HG03460 (cell line): ENCODE data around the gene DLGAP1.

Experiments
- ATAC-seq: cut with Tn5 transposase; IDR thresholded peaks from one replicate; pipeline ENCODE4 v1.9.1; 2021; ENCODE audit not compliant: unreplicated experiment

The DLGAP1 gene

DNA sequence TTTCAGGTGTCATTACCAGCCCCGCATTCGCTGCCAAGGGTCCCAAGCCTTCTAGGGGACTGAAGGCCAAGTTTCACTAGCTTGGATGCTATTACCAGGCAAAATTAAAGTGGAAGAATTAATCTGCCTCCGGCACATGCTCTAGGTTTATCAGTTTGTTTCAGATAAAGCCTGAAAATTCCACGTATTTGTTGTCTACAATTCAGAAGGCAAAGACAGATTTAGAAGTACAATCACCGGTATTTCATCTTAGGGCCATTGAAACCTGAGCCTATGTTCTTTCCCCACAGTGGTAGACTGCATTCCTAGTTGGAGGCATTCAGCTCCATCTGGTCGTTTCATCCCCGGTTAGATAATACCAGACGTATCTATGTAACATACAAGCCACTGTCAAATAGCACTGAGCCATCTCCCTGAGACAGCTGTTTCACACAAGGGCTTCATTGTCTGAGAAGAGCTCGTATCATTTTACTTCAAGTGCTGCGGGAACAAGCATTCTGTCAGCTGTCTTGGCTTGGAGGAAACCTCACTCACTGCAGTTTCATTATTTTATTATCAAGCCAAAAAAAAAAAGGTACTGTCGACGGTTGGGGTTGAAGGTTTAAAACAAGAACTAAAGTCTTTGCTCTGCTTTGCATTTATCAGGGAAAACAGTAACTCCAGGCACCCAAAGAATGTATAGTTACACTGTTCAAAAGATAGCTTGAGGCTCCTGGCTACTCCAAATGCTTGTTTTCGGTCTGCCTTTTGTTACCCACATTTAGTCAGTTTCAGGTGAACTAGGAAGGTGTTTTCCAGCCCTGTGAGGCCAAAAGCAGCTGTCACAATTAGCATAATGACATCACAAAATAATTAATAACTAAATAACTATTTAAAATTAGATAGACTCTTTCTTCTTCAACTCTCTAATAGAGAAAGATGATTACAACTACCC lies 928.4 kb downstream of the DLGAP1 start:
- ATAC-seq, result peak; percentile 60

DNA sequence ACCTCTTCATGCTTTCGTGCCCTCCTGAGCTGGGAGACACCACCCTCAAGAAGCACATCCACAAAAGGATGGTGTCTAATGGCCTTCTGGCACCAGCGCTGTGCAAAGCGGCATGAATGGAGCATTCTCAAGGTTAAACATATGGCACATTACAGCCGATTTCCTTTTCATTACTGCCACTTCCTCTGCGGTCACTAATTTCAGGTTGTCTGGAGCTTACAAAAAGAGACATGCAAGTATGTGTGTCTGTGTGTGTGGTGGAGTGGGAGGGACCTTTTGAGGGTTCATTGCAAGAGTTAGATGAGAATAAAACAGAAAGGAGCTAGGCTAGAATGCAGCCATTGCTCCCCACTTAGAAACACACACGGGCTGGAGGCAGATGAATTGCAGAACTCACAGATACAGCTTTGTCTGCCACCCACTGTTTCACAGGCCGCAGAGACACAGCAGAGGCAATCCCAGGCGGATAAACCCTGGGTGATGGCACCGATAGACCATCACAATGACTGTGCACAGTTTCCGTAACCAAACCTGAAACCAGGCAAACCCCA lies 929.2 kb downstream of the DLGAP1 start:
- ATAC-seq, result peak; percentile 75

DNA sequence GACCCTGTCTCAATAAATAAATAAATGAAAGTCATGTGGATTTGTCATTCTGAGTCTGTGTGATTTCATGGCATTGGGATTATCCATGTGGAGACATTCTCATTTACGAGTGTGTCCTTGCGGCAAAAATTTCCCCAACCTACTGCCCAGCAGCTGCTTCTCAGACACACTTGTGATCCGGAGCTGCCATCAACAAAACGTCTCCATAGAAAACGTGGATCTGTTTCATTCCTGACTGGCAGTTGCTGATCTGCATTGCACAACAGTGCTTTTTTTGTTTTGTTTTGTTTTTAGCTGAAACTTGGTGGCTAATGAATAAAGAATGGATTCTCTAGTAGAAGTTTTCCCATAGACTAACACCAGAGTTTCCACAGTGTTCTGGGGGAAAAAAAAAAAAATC lies 930.4 kb downstream of the DLGAP1 start:
- ATAC-seq, result no peak

DNA sequence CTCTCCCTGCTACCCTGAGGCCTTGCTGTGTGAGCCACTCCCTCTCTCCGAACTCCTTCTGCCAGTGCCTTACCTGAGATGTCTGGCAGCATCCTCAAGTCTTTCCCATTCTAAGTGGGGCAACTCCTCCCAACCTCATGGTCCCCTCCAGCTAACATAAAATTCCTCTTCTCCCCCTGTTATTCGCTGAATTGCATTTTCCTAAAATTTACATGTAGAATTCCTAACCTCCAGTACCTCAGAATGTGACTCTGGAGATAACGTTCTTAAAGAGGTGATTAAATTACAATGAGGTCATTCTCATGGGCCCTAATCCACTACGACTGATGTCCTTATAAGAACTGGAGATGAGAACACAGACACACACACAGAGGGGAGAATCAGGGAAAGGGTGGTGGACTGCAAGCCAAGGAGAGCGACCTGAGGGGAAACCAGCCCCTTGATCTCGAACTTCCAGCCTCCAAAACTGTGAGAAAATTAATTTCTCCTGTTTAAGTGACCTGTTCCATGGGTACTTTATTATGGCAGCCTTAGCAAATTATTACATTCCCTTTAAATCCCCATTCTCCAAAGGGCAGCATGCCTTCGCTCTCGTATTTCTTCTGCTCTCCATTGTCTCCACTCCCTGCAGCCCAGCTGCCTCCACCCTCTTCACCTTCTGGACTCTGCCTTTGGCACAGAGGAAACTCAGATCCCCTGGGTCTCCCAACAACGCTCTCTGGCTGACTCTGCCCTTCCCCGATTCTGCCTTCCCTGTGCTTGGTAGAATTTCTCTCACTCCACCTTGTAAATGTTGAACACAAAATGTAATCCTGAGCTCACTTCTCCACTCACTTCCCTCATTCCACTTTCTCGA lies 934.6 kb downstream of the DLGAP1 start:
- ATAC-seq, result no peak

DNA sequence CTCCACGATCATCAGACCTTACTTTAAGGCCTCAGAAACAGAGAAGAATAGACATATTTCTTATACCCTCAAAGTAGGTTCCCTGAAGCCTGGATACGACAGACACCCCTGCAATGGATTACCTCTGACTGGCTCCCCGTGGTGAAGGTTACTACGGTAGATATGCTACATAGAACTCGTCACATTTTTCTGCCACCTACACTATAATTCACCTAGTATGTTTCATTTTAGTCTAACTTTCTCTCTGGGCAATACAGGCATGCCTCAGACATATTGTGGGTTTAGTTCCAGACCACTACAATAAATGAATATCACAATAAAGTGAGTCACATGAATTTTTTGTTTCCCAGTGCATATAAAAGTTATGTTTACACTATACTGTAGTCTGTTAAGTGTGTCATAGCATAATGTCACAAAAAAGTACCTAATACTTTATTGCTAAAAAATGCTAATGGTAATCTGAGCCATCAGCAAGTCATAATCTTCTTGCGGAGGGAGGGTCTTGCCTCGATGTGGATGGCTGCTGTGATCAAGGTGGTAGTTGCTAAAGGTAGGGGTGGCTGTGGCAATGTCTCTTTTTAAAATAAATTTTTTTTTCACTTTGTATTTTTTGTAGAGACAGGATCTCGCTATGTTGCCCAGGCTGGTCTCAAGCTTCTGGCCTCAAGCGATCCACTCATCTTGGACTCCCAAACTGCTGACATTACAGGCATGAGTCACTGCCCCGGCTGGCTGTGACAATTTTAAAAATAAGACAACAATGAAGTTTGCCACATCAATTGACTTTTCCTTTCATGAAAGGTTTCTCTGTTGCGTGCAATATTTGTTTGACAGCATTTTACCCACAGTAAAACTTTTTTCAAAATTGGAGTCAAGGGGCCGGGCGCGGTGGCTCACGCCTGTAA lies 940.5 kb downstream of the DLGAP1 start:
- ATAC-seq, result no peak

DNA sequence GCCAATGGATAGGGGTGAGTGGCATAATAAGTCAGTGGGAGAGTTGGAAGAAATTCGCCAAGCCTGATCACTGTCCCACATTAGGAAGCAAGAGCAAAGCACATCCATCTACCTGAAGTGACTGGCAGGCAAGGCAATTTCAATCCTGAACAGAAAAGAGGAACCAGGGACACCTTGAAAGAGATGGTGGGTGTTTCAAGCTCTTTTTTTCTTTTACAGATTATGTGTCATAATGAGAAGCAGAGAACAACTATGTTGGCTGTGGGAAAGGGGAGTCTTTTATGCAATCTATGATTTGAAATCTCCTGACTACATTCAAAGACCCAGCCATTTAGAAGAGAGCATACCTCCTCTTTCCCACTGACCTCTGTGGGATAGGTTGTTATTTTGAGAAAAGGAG lies 941.6 kb downstream of the DLGAP1 start:
- ATAC-seq, result peak; percentile 71

DNA sequence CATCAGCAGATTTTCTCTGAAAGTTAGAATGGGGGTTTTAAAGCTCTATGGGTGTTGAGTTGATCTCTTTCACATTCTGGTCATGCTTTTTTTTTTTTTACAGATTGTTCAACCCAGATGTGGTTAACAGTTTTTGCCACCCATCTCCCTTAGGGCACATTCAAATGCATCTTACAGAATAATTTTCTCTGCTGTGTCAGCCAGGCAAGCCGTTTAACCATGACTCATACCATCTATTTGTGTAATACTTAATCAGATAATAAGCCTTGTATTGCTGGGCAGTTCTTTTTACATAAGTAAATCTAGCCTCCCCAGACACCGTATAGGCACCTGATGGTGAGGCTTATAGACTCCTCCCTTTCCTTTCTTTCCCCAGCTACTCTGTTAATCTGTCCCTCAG lies 943.1 kb downstream of the DLGAP1 start:
- no peak for ATAC-seq

DNA sequence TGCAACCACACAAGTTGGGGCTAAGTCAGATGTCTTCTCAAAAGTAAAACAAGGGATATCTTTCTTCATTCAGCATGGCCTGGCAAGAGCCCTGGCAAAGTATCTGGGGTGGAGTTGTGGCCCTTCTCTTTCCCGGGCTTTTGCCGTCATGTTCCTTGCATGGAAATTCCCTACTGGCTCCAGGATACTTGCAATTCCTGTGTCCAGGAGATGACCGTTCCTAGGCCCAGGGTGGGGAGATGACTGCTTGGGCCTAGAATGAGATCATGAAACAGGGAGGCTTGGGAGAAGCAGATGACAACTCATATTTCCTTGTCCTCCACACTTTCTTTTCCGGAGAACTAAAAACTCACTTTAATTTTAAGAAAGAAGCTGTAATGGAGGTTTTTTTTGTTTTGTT lies 944.2 kb downstream of the DLGAP1 start:
- no peak for ATAC-seq

DNA sequence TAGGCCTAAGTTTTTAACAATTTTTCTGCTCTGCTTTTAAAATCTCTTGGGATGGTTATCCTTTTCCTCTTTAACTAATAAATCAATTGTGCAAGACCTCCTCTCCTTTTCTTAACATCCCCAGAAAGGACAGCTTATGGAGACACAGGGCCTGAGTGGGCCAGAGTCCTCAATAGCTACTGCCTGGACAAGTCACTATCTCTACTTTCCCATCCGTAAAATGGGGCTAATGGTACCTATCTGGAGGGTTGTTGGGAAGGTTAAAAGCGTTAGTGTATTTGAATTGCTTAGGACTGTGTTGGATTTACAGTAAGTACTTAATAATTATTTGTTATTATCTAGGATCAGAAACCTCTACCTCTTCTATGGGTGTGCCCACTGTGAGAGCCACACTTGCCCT lies 945.1 kb downstream of the DLGAP1 start:
- no peak for ATAC-seq

DNA sequence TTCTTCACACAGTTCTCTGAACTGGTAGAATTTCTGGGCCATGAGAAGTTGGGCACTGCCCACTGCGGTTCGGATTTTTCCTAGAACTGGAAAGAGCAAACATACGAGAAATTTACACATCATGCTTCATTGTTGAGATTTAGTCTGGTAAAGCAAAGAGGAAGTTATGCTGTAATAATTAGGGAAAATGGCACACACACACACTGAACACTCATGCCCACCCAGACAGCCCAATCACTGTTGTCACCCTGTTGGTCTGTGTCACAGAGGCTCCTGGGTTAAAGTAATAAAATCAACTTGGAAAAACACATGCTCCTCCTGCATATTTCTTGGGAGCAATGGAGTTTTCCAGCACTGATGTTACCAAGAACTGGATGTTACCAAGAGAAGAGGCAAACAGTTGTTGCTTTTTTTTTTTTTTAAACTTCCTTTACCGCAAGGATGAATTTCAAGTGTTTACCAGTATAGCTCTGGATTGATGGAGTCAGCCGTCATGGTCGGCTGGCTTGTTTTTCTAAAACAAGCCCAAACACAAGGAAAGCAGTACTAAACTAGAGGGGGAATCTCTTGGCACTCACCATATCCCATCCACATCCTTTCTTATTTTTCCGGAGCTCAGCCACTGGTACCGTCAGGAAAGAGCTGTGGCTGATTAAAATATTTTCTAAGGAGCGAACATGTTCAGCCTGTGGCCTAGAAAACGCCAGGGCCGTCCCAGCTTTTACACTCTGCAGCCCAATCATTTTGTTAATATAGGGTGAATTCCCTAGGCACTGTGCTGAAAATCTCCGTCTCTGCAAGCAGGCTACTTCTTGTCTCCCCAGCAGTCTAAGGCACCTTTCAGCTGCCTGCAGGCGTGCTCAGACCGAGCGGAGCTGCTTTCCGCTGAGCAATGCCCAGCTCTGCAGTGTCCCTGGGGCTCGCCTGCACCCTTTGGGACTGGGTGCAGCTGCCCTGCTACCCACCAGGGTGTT lies 946.2 kb downstream of the DLGAP1 start:
- ATAC-seq, result no peak

DNA sequence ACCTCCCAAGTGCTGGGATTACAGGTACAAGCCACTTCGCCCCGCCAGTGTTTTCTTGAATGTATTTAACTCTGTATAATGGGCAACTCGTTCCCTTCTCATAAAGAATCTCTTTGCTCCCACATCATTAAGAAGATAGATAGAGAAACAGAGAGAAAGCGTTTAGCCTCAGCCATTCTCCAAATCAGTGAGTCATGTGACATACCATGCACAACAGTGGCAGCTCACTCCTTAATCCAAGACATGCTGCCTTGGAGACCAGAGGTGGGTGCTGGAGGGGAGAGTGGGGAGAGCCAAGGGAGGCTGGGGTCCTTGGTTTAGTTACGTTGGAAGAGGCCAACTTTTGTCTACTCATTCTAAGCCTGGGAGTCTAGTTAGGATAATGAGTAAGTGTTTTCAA lies 950.5 kb downstream of the DLGAP1 start:
- no peak for ATAC-seq

DNA sequence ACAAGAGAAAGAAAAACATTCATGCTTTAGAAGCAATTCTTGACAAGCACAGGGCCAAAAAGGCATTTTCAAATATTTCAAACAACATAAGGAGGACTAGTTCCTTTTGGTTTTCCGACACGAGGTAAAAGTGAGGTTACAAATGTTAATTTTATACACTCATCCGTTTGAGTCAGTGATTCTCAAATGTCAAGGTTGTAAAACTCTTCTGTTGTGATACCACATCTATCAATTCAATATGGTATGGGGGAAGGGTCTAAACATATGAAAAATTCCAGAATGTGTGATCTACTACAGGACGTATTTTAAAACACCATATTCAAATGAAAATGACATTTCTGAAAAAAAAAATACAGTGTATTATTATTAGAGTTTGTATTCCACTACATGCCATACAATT lies 952.5 kb downstream of the DLGAP1 start:
- ATAC-seq, result no peak

DNA sequence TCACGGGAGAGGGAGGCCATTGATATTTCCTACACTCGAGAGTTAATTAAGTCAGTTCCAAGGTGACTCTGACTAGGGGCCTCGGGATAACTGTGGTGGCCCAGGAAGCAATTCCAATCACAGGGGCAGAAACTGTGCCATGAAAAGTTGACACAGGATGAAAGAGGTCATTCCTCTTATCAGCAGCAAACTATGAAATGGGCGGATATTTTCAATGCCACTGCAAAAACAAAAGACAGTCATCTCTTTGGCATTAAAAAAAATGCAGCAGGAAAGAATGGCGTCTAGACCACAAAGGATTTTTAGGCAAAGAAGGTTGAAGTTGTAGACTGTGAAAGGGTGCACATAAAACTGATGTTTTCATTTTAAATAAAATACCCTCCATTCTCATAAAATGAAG lies 955.1 kb downstream of the DLGAP1 start:
- no peak for ATAC-seq

DNA sequence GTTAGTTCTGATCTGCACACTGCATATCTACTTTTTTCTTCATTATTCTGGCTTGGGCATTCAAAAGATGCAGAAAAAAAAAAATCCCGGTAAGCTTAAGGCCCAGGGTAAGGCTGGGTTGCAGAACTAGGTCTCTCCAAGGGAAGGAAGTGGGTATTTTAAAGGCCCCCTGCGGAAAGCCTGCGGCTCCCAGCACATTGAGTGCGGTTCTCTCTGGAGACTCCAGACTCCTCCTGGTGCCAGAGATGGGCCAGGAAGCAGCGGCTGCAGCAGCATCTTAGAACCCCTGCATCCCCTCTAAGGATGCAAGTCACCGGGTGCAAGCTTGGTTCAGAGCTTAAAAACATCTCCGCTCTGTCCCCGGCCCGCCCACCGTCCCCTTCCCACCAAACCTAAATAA lies 955.6 kb downstream of the DLGAP1 start:
- no peak for ATAC-seq

DNA sequence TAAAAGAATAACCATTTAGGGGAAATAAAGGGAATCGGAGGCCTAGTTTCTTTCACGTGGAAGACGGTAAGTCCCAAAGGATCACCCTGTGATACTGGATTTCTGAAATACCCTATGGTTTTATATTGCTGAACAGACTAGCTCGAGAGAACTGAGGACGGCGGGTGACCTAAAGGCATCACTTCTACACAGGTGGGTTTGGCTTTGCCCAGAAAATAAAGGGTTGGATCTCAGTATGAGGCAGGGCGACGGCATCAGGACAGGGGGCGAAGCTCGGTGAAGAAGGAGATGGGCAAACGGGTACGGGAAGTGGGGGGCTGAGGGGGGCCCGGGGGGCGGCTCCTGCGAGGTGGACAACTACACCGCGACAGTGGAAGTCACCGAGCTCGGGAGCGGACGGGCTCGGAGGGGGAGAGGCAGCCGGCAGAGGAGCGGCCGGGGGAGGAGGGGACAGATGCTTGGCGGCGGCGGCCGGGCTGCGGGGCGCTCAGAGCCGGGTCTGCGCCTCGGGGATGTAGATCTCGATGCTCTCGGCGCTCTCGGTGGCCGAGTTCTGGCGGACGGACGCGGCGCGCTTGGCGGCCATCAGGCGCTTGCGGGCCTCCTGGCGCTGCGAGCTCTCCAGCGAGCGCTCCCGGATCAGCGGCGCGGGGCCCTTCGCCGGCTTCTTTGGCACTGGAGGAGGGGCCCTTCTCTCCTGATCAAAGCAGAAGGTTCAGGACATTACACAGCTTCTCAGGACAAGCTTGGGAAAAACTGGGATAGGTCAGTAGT lies 956.2 kb downstream of the DLGAP1 start:
- ATAC-seq, result no peak

DNA sequence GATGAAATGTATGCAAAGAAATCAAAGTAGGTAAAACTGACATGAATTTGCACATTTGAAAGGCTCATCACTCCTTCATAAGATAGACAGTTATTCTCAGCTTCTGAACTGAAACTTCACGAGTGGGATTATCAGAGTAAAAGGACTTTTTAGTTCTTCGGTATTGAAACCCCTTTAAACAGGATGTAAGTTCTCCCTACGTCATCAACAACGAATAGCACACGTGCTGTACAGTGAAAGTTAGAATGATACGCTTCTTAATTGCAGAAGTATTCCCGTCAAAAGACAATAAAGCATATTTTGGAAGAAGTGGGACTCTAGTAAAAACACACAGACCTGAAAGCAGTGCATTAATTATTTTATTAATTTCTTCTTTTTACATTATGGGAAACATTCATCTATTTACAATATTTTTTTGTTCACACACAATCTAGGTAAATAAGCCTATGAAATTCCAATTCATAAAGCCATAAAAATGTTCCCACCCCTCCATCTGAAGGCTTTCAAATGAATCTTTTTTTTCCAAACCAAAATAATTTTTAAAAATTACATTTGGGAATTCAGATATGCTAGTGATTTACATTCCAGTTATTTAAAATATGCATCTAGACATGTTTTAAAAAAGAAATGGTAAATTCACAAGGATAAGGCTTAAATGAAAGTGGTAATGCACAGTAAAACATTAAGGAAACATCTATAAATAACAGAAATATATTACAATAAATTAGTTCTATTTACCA lies 959.2 kb downstream of the DLGAP1 start:
- no peak for ATAC-seq

DNA sequence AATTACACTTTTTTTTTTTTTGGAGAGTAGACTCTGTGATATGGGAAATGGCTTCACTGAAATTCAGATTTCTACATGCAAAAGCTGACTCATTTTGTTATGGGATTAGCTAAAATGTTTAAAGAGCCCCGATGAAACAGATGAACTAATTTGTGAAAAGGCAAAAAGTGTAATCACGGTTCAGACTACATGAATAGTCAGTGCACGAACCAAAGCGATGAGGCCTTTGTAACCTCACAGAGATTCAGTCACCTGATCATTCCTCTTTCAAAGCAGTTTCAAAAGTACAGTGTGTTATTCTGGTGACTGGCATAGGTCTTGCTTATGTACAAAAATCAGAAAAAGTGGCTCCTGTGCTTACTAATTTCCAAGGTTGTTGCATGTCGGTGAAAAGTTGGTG lies 960.5 kb downstream of the DLGAP1 start:
- no peak for ATAC-seq

DNA sequence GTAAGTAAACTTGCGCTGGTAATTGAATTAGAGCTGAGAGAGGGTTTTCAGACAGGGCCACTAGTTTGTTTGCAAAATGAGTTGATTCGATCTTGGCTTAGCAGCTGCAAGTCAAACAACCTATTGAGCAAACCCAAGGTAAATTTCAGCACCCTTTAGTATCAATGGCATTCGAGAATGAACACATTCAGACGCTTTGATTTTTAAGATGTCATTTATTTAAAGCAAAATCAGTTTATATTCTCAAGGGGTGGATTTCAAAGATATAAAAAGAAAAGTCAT lies 960.9 kb downstream of the DLGAP1 start:
- ATAC-seq, result no peak
